ENCODE measurements around the gene PALM.
"Not testable (repeated sequence)": the region's sequence is repeated elsewhere in the genome, so short reads cannot be mapped to it uniquely, and the experiment has no call there.

Gene PALM

DNA sequence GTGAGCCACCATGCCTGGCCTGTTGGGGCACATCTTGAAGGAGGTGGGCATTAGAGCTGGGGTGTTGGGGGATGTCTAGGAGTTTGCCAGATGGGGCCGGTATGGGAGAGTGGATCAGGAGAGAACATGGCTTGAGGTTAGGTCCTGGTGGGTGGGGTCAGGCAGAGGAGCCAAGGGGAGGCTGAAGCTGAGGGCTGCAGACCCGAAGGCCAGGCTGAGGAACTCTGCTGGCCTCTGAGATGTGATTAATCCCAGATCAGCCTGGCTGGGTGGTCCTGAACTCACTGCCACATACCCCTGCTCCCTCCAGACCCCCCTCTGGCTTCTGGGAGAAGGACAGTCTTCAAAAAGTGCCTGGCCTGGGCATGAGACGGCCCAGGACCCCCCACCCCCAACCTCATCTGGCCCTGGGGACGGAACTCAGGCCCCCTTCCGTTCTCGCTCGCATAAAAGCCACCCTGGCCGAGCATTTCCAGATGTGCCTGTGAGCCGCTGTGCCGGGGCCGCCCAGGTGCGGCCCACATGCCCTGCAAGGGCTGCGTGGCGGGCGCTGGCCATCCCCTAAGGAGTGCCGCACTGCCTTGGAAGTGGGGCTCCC, 29.8 kb upstream of the PALM start:
- no peak for DNase-seq (ENCODE audit: low spot score)

GRCh38 chr19:679418-680286, 29.1 kb upstream of the PALM start:
- peak; percentile 80 for DNase-seq (ENCODE audit: low spot score)

DNA sequence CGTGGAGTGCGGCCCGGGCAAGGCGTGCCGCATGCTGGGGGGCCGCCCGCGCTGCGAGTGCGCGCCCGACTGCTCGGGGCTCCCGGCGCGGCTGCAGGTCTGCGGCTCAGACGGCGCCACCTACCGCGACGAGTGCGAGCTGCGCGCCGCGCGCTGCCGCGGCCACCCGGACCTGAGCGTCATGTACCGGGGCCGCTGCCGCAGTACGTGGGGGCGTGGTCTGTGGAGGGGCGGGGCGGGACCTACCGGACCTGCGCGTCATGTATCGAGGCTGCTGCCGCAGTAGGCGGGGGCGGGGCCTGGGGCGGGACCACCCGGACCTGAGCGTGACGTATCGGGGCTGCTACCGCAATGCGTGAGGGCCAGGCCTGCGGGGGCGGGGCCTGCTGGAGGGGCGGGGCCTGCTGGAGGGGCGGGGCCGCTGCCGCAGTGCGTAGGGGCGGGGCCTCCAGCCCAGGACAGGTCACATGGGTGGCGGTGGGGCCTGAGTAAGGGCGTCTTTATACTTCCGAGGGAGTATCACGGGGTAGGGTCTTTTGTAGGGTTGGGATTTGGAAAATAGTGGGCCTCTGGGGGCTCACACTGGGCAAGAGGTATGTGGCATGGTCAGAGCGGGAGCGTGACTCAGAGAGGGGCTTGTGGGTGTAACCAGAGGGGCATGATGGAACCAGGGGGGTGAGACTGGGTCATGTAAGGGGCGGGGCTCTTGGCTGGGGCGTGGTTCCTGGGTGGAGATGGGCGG, 28.3 kb upstream of the PALM start:
- peak; percentile 98 for DNase-seq (ENCODE audit: low spot score)

DNA sequence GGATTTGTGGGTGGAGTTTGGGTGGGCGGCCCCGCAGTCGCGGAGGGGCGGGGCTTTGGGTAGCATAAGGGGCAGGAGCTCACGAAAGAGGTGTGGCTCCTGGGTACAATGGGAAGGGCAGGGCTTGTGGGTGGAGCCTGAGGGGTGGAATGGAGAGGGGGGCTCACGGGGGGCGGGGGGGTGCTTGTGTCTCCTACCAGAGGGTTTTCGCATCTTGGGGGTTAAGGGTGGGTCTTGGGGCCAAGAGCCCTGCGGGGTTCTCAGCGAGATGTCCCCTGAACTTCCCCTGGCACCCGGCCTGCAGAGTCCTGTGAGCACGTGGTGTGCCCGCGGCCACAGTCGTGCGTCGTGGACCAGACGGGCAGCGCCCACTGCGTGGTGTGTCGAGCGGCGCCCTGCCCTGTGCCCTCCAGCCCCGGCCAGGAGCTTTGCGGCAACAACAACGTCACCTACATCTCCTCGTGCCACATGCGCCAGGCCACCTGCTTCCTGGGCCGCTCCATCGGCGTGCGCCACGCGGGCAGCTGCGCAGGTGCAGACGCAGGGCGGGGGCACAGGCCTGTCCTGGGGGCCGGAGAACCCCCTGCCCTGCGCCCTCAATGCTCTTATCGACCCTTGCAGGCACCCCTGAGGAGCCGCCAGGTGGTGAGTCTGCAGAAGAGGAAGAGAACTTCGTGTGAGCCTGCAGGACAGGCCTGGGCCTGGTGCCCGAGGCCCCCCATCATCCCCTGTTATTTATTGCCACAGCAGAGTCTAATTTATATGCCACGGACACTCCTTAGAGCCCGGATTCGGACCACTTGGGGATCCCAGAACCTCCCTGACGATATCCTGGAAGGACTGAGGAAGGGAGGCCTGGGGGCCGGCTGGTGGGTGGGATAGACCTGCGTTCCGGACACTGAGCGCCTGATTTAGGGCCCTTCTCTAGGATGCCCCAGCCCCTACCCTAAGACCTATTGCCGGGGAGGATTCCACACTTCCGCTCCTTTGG, 27.4 kb upstream of the PALM start:
- DNase-seq (ENCODE audit: low spot score): no peak

DNA sequence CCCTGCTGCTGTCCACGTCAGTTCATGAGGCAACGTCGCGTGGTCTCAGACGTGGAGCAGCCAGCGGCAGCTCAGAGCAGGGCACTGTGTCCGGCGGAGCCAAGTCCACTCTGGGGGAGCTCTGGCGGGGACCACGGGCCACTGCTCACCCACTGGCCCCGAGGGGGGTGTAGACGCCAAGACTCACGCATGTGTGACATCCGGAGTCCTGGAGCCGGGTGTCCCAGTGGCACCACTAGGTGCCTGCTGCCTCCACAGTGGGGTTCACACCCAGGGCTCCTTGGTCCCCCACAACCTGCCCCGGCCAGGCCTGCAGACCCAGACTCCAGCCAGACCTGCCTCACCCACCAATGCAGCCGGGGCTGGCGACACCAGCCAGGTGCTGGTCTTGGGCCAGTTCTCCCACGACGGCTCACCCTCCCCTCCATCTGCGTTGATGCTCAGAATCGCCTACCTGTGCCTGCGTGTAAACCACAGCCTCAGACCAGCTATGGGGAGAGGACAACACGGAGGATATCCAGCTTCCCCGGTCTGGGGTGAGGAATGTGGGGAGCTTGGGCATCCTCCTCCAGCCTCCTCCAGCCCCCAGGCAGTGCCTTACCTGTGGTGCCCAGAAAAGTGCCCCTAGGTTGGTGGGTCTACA, 25.9 kb upstream of the PALM start:
- DNase-seq (ENCODE audit: low spot score): no peak

DNA sequence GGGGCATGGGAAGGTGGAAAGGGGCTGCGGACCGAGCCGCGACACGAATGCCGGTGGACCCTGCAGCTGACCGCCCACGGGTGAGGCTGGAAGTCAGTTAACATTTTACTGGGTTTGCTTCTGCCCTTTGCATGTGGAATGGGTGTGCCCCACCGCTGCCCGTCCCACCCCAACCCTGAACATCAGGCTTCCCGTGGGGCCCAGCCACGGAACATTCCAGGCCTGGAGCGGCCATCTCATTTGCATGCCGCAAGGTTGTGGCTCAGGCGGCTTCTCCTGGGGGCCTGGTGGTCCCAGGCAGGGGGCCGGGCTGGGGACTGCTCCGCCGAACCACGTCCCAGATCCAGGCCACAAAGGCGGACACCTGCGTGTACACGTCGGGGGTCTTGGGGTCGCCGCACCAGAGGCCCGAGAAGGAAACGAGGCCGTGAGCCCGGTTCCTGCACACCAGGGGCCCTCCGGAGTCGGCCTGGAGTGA, 23.2 kb upstream of the PALM start:
- DNase-seq (ENCODE audit: low spot score): no peak

- no peak for DNase-seq (ENCODE audit: low spot score)
These were observed 22.0 kb upstream of the PALM start for GRCh38 chr19:686589-687297.

GRCh38 chr19:687569-688166, 21.1 kb upstream of the PALM start:
- no peak for DNase-seq (ENCODE audit: low spot score)

DNA sequence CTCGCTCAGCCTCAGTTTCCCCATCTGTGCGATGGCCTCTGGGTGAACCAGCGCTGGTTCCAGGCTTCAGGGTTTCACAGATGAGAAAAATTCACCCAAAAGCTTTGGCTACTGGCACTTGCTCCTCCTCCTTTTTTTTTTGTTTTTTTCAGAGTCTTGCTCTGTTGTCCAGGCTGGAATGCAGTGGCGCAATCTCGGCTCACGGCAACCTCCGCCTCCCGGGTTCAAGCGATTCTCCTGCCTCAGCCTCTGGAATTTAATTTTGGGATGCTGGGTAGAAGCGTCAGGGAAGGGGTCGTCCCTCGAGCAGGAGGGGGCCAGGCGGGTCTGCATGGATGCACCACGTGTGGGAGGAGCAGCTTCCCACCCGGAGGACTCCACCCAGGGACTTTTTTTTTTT, 20.5 kb upstream of the PALM start:
- DNase-seq (ENCODE audit: low spot score): peak; percentile 68

DNA sequence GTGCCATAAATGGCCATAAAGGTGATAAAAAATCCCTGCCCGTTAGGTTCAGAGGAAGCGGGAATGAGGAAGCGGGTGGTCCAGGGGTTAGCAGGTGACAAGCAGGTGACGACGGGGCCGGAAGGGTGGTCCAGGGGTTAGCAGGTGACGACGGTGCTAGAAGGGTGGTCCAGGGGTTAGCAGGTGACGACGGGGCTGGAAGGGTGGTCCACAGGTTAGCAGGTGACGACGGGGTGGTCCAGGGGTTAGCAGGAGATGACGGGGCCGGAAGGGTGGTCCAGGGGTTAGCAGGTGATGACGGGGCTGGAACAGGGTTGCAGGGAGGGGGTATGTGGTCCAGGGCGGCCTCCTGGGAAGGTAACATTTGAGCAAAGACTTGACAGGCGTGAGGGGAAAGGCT, 19.7 kb upstream of the PALM start:
- no peak for DNase-seq (ENCODE audit: low spot score)

DNA sequence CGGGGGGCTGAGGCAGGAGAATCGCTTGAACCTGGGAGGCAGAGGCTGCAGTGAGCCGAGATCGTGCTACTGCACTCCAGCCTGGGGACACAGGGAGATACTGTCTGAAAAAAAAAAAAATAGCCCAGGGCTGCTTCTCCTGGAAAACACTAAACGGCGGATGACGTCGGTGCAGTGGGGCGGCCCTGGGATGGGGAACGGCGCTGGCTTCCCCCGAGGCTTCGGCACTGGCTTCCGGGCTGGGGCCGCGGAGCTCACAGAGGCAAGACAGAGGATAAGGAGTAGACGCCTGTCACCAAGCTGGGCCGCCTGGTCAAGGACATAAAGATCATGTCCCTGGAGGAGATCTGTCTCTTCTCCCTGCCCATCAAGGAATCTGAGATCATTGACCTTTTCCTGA, 18.5 kb upstream of the PALM start:
- DNase-seq (ENCODE audit: low spot score): no peak

GRCh38 chr19:694481-695351, 14.0 kb upstream of the PALM start:
- no peak for DNase-seq (ENCODE audit: low spot score)

DNA sequence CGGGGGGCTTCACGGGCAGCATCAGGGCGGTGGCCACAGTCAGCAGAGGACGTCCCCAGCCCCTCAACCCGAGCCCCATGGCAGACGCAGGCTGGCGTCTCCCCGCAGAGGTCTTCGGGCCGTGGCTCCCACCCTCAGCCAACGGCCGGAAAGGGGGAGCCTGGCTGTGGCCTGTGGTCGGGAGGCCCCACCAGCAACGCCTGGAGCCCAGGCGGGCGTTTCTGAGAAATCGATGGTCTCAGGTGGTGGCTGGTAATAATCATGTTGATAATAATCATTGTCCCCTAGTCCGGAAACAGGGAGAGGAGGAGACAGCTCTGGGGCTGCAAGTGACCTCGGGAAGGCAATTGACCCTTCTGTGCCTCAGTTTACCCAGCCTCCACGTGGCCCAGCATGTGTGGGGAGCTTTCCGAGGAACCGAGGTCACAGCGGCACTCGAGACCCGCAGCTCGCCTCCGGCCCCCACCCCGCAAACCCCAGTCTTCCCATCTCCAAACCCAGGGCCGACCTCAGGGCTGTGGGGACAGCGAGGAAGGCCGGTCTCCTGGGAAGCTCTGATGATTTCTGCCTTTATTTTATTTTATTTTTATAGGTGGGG, 13.3 kb upstream of the PALM start, which contains the start of gene PRSS57:
PRSS57 (minus strand) TSS at position 101 of the 598 bp plus-strand sequence; CDS start at position 79, 22 bp downstream.
- DNase-seq (ENCODE audit: low spot score): no peak

GRCh38 chr19:698529-698928, 10.2 kb upstream of the PALM start:
- DNase-seq (ENCODE audit: low spot score): not testable (repeated sequence)

- DNase-seq (ENCODE audit: low spot score): not testable (repeated sequence)
These were observed 8.8 kb upstream of the PALM start for GRCh38 chr19:699885-700284.

- not testable (repeated sequence) for DNase-seq (ENCODE audit: low spot score)
These were observed 5.9 kb upstream of the PALM start for GRCh38 chr19:702847-703246.

DNA sequence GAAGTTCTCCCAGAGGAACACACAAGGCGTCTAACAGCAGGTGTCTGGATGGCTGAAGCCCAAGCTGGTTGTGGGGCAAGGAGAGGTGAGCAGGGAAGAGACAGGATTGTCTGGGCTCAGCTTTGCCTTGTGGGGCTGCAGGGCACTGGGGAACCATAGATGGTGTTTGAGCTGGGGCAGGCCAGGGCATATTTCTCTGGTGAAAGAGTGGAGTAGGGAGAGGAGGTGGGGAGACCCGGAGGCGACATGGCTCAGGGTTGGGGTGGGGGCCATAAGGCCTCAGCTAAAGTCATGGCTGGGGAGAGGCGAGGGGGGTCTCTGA, 5.4 kb upstream of the PALM start:
- DNase-seq (ENCODE audit: low spot score): no peak

- peak; percentile 71 for DNase-seq (ENCODE audit: low spot score)
These were observed 4.9 kb upstream of the PALM start for GRCh38 chr19:703651-704446.
